HL-60/S4 (cell line): ENCODE measurements around the gene NDUFB3.

Experiments
- in situ Hi-C: fragments of 300-500 bp; cut with MboI; formaldehyde crosslinking; loops from 2 replicates; pipeline ENCODE4 v1.14.3; 2022; ENCODE audit warnings: low sequenced_read_pairs

The NDUFB3 gene

GRCh38 chr2:201128033-201128432, 56.2 kb downstream of the NDUFB3 start:
- in situ Hi-C loops = no loop called here

- in situ Hi-C loops = no loop called here
Measured at GRCh38 chr2:201128933-201129505, 57.2 kb downstream of the NDUFB3 start.

- in situ Hi-C loops = no loop called here
Measured at GRCh38 chr2:201130524-201131186, 58.9 kb downstream of the NDUFB3 start.

- in situ Hi-C loops = no loop called here
Measured at GRCh38 chr2:201132518-201132917, 60.7 kb downstream of the NDUFB3 start.
